IMR-90 (cell line): ENCODE data around the gene KIFC3. TPM values are rescaled to one million over a fixed set of nuclear protein-coding genes. Genes with fewer than 3 reads are reported as not detected.

ENCODE experiments used
- ATAC-seq: fragments of 200-7000 bp; cut with Tn5 transposase; 2 replicates; pipeline ENCODE4 v1.9.1; 2020; ENCODE audit warnings: low read depth, mild to moderate bottlenecking, moderate library complexity
- BruUV-seq: library from RNA; stranded (reverse); fragments of 400-500 nt; replicated peaks from 2 replicates; lab custom pipeline; 2021; lab: Mats Ljungman, UMichigan
- CTCF ChIA-PET: fragments of 300-600 bp; formaldehyde crosslinking; extraction: SDS; loops from one replicate; lab custom pipeline; 2021; ENCODE audit warnings: antibody characterized with exemption; lab: Yijun Ruan, JAX
- POLR2A ChIA-PET: fragments of 300-600 bp; sonication (Branson Sonifier 250); formaldehyde crosslinking; loops from one replicate; lab custom pipeline; 2022; ENCODE audit warnings: antibody characterized with exemption; ENCODE audit not compliant: unreplicated experiment; lab: Charles Lee
- DNase-seq: peaks from one replicate; pipeline ENCODE4 v3.0.0; 2013
- H2AFZ ChIP-seq: replicated peaks from 2 replicates; pipeline ENCODE3; 2013; ENCODE audit warnings: low read length, mild to moderate bottlenecking; ENCODE audit not compliant: poor library complexity
- H2AK5ac ChIP-seq: 2 replicates; pipeline ENCODE4 v1.6.1; 2013; ENCODE audit warnings: low read depth, low read length, inconsistent platforms
- H2AK9ac ChIP-seq: replicated peaks from 2 replicates; pipeline ENCODE3; 2013; ENCODE audit warnings: mild to moderate bottlenecking, low read depth, low read length, moderate library complexity; ENCODE audit not compliant: poor library complexity
- H2BK120ac ChIP-seq: 2 replicates; pipeline ENCODE4 v1.6.1; 2013; ENCODE audit warnings: low read depth, low read length, inconsistent platforms
- H2BK15ac ChIP-seq: 3 replicates; pipeline ENCODE4 v1.6.1; 2013; ENCODE audit warnings: low read depth, low read length, inconsistent platforms
- H2BK20ac ChIP-seq: 2 replicates; pipeline ENCODE4 v1.6.1; 2013; ENCODE audit warnings: low read depth, mild to moderate bottlenecking, inconsistent platforms, low read length, moderate library complexity
- H2BK5ac ChIP-seq: 2 replicates; pipeline ENCODE4 v1.6.1; 2013; ENCODE audit warnings: mild to moderate bottlenecking, low read depth, low read length, inconsistent platforms; ENCODE audit not compliant: poor library complexity, severe bottlenecking
- H3K14ac ChIP-seq: replicated peaks from 2 replicates; pipeline ENCODE4 v1.6.1; 2013; ENCODE audit warnings: low read depth, low read length, inconsistent platforms
- H3K18ac ChIP-seq: 2 replicates; pipeline ENCODE4 v1.6.1; 2013; ENCODE audit warnings: low read depth, low read length, control low read depth
- H3K23ac ChIP-seq: 2 replicates; pipeline ENCODE4 v1.6.1; 2013; ENCODE audit warnings: low read depth, low read length, inconsistent platforms
- H3K27ac ChIP-seq: 2 replicates; pipeline ENCODE4 v1.5.1; 2013; ENCODE audit warnings: mild to moderate bottlenecking, control low read depth, low read length; ENCODE audit not compliant: insufficient read depth
- H3K27me3 ChIP-seq: 2 replicates; pipeline ENCODE4 v1.6.1; 2013; ENCODE audit warnings: low read length; ENCODE audit not compliant: control insufficient read depth, insufficient read depth
- H3K36me3 ChIP-seq: 2 replicates; pipeline ENCODE4 v1.6.1; 2013; ENCODE audit warnings: low read length, mixed read lengths; ENCODE audit not compliant: control insufficient read depth, insufficient read depth
- H3K4ac ChIP-seq: 2 replicates; pipeline ENCODE4 v1.6.1; 2013; ENCODE audit warnings: low read depth, low read length, inconsistent platforms
- H3K4me1 ChIP-seq: 2 replicates; pipeline ENCODE4 v1.6.1; 2013; ENCODE audit warnings: low read length, mixed read lengths; ENCODE audit not compliant: control insufficient read depth, insufficient read depth
- H3K4me2 ChIP-seq: 2 replicates; pipeline ENCODE4 v1.6.1; 2013; ENCODE audit warnings: low read depth, mild to moderate bottlenecking, control low read depth, low read length, moderate library complexity
- H3K4me3 ChIP-seq: 2 replicates; pipeline ENCODE4 v1.5.1; 2013; ENCODE audit warnings: low read depth, mild to moderate bottlenecking, control low read depth, low read length, moderate library complexity; ENCODE audit not compliant: insufficient read depth
- H3K56ac ChIP-seq: 2 replicates; pipeline ENCODE4 v1.6.1; 2013; ENCODE audit warnings: low read length, inconsistent platforms; ENCODE audit not compliant: insufficient read depth; ENCODE audit errors: extremely low read depth
- H3K79me1 ChIP-seq, 2 experiments: 2 replicates each; pipeline ENCODE4 v1.6.1; 2013; ENCODE audit warnings: low read length in 2 of 2, inconsistent platforms in 1 of 2, low read depth in 1 of 2
- H3K9ac ChIP-seq: 2 replicates; pipeline ENCODE4 v1.6.1; 2013; ENCODE audit warnings: low read depth, low read length, control low read depth
- H3K9me1 ChIP-seq: 2 replicates; pipeline ENCODE4 v1.6.1; 2013; ENCODE audit warnings: low read length, inconsistent platforms; ENCODE audit not compliant: insufficient read depth
- H3K9me3 ChIP-seq: 2 replicates; pipeline ENCODE4 v1.6.1; 2013; ENCODE audit warnings: low read length; ENCODE audit not compliant: control insufficient read depth, insufficient read depth
- H4K20me1 ChIP-seq: 2 replicates; pipeline ENCODE4 v1.6.1; 2013; ENCODE audit warnings: low read length, inconsistent platforms; ENCODE audit not compliant: insufficient read depth
- H4K5ac ChIP-seq: 2 replicates; pipeline ENCODE4 v1.6.1; 2013; ENCODE audit warnings: mild to moderate bottlenecking, low read depth, low read length, control low read depth
- H4K8ac ChIP-seq, 2 experiments: 2 replicates each; pipeline ENCODE4 v1.6.1; 2013; ENCODE audit warnings: low read depth in 2 of 2, low read length in 2 of 2, control low read depth in 1 of 2, inconsistent platforms in 1 of 2
- H4K91ac ChIP-seq: 2 replicates; pipeline ENCODE4 v1.6.1; 2013; ENCODE audit warnings: low read depth, low read length, inconsistent platforms; ENCODE audit not compliant: insufficient read depth
- BHLHE40 ChIP-seq: fragments of 150-350 bp; IDR thresholded peaks from 2 replicates; pipeline ENCODE4 v1.6.1; 2016; ENCODE audit warnings: mild to moderate bottlenecking, low read depth, low read length
- CEBPB ChIP-seq: IDR thresholded peaks from 2 replicates; pipeline ENCODE4 v1.6.1; 2012; ENCODE audit warnings: low read depth, low read length, improper control_type of control experiment
- CTCF ChIP-seq: conservative IDR thresholded peaks from 2 replicates; pipeline ENCODE4 v1.5.1; 2012; ENCODE audit warnings: mild to moderate bottlenecking, low read depth, low read length, improper control_type of control experiment
- FOS ChIP-seq: fragments of 150-350 bp; IDR thresholded peaks from 2 replicates; pipeline ENCODE4 v1.6.1; 2016; ENCODE audit warnings: low read depth, low read length
- MAFK ChIP-seq: IDR thresholded peaks from 2 replicates; pipeline ENCODE4 v1.6.1; 2012; ENCODE audit warnings: low read depth, low read length, improper control_type of control experiment
- MAZ ChIP-seq: IDR thresholded peaks from 2 replicates; pipeline ENCODE4 v1.6.1; 2012; ENCODE audit warnings: low read depth, mild to moderate bottlenecking, low read length, improper control_type of control experiment, moderate library complexity, borderline replicate concordance
- MXI1 ChIP-seq: IDR thresholded peaks from 2 replicates; pipeline ENCODE4 v1.6.1; 2012; ENCODE audit warnings: low read depth, mild to moderate bottlenecking, low read length, moderate library complexity, borderline replicate concordance
- NFE2L2 ChIP-seq: fragments of 150-350 bp; IDR thresholded peaks from 2 replicates; pipeline ENCODE4 v1.6.1; 2016; ENCODE audit warnings: low read depth, mild to moderate bottlenecking, low read length
- POLR2A ChIP-seq: IDR thresholded peaks from 2 replicates; pipeline ENCODE4 v1.6.1; 2012; ENCODE audit warnings: mild to moderate bottlenecking, low read depth, low read length
- RAD21 ChIP-seq: IDR thresholded peaks from 2 replicates; pipeline ENCODE4 v1.6.1; 2012; ENCODE audit warnings: low read length, improper control_type of control experiment
- RCOR1 ChIP-seq: IDR thresholded peaks from 2 replicates; pipeline ENCODE4 v1.6.1; 2012; ENCODE audit warnings: mild to moderate bottlenecking, low read length, improper control_type of control experiment; ENCODE audit not compliant: insufficient replicate concordance
- RFX5 ChIP-seq: IDR thresholded peaks from 2 replicates; pipeline ENCODE4 v1.8.0; 2012; ENCODE audit warnings: low read depth, mild to moderate bottlenecking, low read length, moderate library complexity
- SMC3 ChIP-seq: fragments of 150-350 bp; IDR thresholded peaks from 2 replicates; pipeline ENCODE4 v1.6.1; 2016; ENCODE audit warnings: low read depth, mild to moderate bottlenecking, antibody characterized with exemption, low read length, moderate library complexity
- USF2 ChIP-seq: fragments of 150-350 bp; IDR thresholded peaks from 2 replicates; pipeline ENCODE4 v1.6.1; 2017; ENCODE audit warnings: mild to moderate bottlenecking, antibody characterized with exemption, low read length, low read depth
- WGBS, 2 experiments: methylation state at CpG; one replicate each; pipeline versions ENCODE4 v1.1.5 to v1.1.7; 2013; ENCODE audit warnings: missing lambda C conversion rate in 2 of 2; ENCODE audit not compliant: insufficient read length in 1 of 2; ENCODE audit errors: extremely low coverage in 2 of 2; 5-methylcytosine and 5-hydroxymethylcytosine counted together
- dilution Hi-C: fragments of 300-500 bp; cut with HindIII; formaldehyde crosslinking; loops from one replicate; pipeline ENCODE4 v1.14.3; 2018; ENCODE audit warnings: low sequenced_read_pairs; ENCODE audit not compliant: unreplicated experiment
- in situ Hi-C: fragments of 300-500 bp; cut with MboI; formaldehyde crosslinking; loops from 3 replicates; pipeline ENCODE4 v1.14.3; 2019; ENCODE audit warnings: low sequenced_read_pairs, inconsistent platforms, mixed read lengths
- intact Hi-C: fragments of 100-400 bp; cut with micrococcal nuclease; formaldehyde crosslinking; loops from 2 replicates; pipeline ENCODE4 v1.10.0; 2022
- polyA plus RNA-seq, 3 experiments: library from polyadenylated mRNA; depleted of rRNA; stranded (reverse); fragments of >200 nt; gene quantifications; 2 replicates each; pipeline ENCODE4 v1.2.3, GENCODE V29; 2012; ENCODE audit warnings: low replicate concordance in 1 of 3
- total RNA-seq: library from RNA; depleted of rRNA; stranded (reverse); fragments of >200 nt; gene quantifications from 2 replicates; pipeline ENCODE4 v1.2.3, GENCODE V29; 2012

Gene KIFC3
- total and polyA plus RNA-seq, 2 of the 4 experiments (the other 2 are of a cell fraction), result 48.6 to 62.5 TPM

DNA sequence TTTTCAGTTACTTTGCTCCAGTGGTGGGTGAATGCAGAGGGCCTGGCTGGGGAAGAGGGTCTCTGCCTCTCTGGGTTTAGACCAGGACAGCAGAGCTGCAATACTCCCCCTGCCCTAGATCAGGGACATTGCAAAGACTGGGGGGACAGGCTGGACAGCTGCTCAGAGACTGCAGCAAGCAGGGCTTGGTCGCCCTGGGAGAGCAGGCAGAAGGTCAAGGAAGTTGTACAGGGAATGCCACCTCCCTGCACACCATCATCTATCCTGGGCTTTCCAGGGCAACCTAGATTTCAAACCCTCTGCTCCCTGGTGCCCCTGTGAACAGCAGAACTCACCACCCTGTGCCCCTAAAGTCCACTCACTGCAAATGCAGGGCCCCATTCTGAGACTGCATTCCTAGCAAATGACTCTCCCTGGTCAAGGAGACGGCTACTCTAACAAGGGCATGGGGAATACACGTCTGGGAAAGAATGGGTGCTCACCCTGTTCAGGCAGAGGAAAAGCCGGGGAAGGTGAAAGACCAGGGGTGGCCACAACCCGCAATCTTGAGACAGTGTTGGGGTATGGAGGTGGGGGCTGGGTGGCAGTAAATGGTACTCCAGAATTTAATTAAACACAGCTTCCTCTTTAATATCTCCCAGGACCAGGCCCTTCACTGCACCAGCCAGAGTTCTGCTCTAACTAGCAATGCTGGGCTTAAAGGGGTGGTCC, 1.0 kb downstream of the KIFC3 start:
- no peaks in the 10 kb centered on the region for H3K27me3 ChIP-seq
- H2BK120ac ChIP-seq, result peak overlapping the region; percentile 78
- peaks cover 17% of the 10 kb centered on the region for H3K36me3 ChIP-seq
- H4K91ac ChIP-seq, result peak overlapping the region; percentile 96
- BruUV-seq, result TSS peak; percentile 38
- DNase-seq (peak; percentile 75), ATAC-seq (peak; percentile 72)
- peak overlapping the region; percentile 96 for H3K56ac ChIP-seq
- dilution Hi-C loops (no loop called here), intact Hi-C loops (loop anchor here (1.0 to 5.0 kb wide), 3 partner anchors 62 to 200 kb away; partner anchors contain the start of genes USB1 and ZNF319), in situ Hi-C loops (no loop called here)
- peak overlapping the region; percentile 85 to 89 for H4K8ac ChIP-seq
- peak overlapping the region; percentile 92 for H2BK5ac ChIP-seq
- H2AK5ac ChIP-seq, result peak overlapping the region; percentile 92
- WGBS, 2 experiments, result no CpG with 5 or more reads among the region's 5 CpGs
- CTCF ChIA-PET, result interaction anchor here (0.6 to 1.6 kb wide), 4 partner anchors 13 to 62 kb away, joined by 3 to 4 read pairs (median 4); no protein-coding TSS in a partner anchor
- peak overlapping the region; percentile 66 for H2BK20ac ChIP-seq
- H3K9me1 ChIP-seq, result peaks cover 31% of the 10 kb centered on the region
- peaks cover 29% of the 10 kb centered on the region for H3K4me1 ChIP-seq
- peak overlapping the region; percentile 68 for H4K5ac ChIP-seq
- peak overlapping the region; percentile 98 for H2AK9ac ChIP-seq
- H2AFZ ChIP-seq, result peak overlapping the region; percentile 92
- peak overlapping the region; percentile 56; the same call in 2 of the 3 replicates for H2BK15ac ChIP-seq
- H3K79me1 ChIP-seq, result peaks cover 7 to 55% of the 10 kb centered on the region in 2 experiments
- peak overlapping the region; percentile 88 for H3K4me2 ChIP-seq
- H3K27ac ChIP-seq, result peak overlapping the region; percentile 93
- H3K18ac ChIP-seq, result peak overlapping the region; percentile 79
- H3K23ac ChIP-seq, result peak overlapping the region; percentile 85
- H3K4ac ChIP-seq, result peak overlapping the region; percentile 94
- POLR2A ChIA-PET, result no interaction called here
- H3K4me3 ChIP-seq, result peak overlapping the region; percentile 84
- peak overlapping the region; percentile 94 for H3K14ac ChIP-seq
- no peaks in the 10 kb centered on the region for H3K9me3 ChIP-seq
- H4K20me1 ChIP-seq, result peaks cover 30% of the 10 kb centered on the region
- peak overlapping the region; percentile 96 for H3K9ac ChIP-seq
- TF ChIP-seq RCOR1 (no peak), SMC3 (no peak), USF2 (no peak), BHLHE40 (no peak), MAFK (no peak), FOS (peak; percentile 49; the same call in 1 of the 2 replicates), MXI1 (no peak), NFE2L2 (no peak), MAZ (peak; percentile 15; the same call in 1 of the 2 replicates), CEBPB (no peak), RAD21 (0 out of 2 replicates have a peak, but pooled peaks have one; percentile 21), POLR2A (peak; percentile 56; the same call in 1 of the 2 replicates), CTCF (no peak; the same call in 1 of the 2 replicates), RFX5 (no peak)
